ENCODE data around the gene CACNA1B. TPM values are rescaled to one million over a fixed set of nuclear protein-coding genes. Genes with fewer than 3 reads are reported as not detected.

CACNA1B gene
- total RNA-seq, 1 donor, result under 0.01 TPM

GRCh38 chr9:137974746-137975526 is 97.4 kb downstream of the CACNA1B start:
- DNase-seq (ENCODE audit: insufficient read length, low spot score, missing footprints), result peak; percentile 42
- H3K36me3 ChIP-seq (ENCODE audit: insufficient read depth, low read length), result no peaks in the 10 kb centered on the region
- H3K79me2 ChIP-seq (ENCODE audit: insufficient read depth, low read length), result no peaks in the 10 kb centered on the region
- no peak overlapping the region for H3K4me3 ChIP-seq (ENCODE audit: insufficient read depth, low read length)
- no peaks in the 10 kb centered on the region for H3K4me1 ChIP-seq (ENCODE audit: insufficient read depth, low read length)
- H3K27ac ChIP-seq (ENCODE audit: low read depth, low read length), result no peak overlapping the region
- H3K27me3 ChIP-seq (ENCODE audit: insufficient read depth, low read length), result no peaks in the 10 kb centered on the region
- H3K4me2 ChIP-seq (ENCODE audit: insufficient read depth, low read length), result no peak overlapping the region
- no peaks in the 10 kb centered on the region for H4K20me1 ChIP-seq (ENCODE audit: insufficient read depth, low read length)
- no peak for TF ChIP-seq CTCF (IDR thresholded peaks at IDR 0.05; ENCODE audit: extremely low read depth, low read depth, low read length)
- H3K9me3 ChIP-seq (ENCODE audit: low read depth, low read length), result no peaks in the 10 kb centered on the region
- no peak overlapping the region for H2AFZ ChIP-seq (ENCODE audit: low read length)

DNA sequence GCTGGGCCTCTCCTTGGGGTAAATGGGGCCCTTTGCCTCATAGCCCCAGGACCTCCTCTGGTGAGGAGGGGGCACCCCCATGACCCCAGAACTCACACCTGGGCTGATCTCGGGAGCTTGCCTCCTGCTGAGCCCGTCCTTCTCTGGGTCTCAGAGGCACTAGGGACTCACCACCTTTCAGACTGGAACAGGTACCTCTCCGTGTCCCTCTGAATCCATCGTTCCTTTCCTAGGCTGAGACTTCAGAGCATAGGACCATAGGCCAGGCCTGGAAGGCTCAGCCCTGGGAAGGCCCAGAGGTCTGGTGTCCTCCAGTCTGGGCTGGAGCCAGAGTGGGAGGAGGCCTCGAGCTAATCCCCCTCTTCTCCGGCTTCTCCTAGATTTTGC is 97.9 kb downstream of the CACNA1B start:
- H4K20me1 ChIP-seq (ENCODE audit: insufficient read depth, low read length), result no peaks in the 10 kb centered on the region
- H3K79me2 ChIP-seq (ENCODE audit: insufficient read depth, low read length), result no peaks in the 10 kb centered on the region
- no peak overlapping the region for H2AFZ ChIP-seq (ENCODE audit: low read length)
- H3K27me3 ChIP-seq (ENCODE audit: insufficient read depth, low read length), result no peaks in the 10 kb centered on the region
- DNase-seq (ENCODE audit: insufficient read length, low spot score, missing footprints), result peak; percentile 36
- H3K9me3 ChIP-seq (ENCODE audit: low read depth, low read length), result no peaks in the 10 kb centered on the region
- H3K4me1 ChIP-seq (ENCODE audit: insufficient read depth, low read length), result no peaks in the 10 kb centered on the region
- H3K27ac ChIP-seq (ENCODE audit: low read depth, low read length), result no peak overlapping the region
- no peaks in the 10 kb centered on the region for H3K36me3 ChIP-seq (ENCODE audit: insufficient read depth, low read length)
- no peak for TF ChIP-seq CTCF (IDR thresholded peaks at IDR 0.05; ENCODE audit: extremely low read depth, low read depth, low read length)
- no peak overlapping the region for H3K4me3 ChIP-seq (ENCODE audit: insufficient read depth, low read length)
- no peak overlapping the region for H3K4me2 ChIP-seq (ENCODE audit: insufficient read depth, low read length)

GRCh38 chr9:137975936-137976565 is 98.5 kb downstream of the CACNA1B start:
- Histone ChIP-seq H3K4me2 (ENCODE audit: insufficient read depth, low read length) (no peak overlapping the region), H3K4me1 (ENCODE audit: insufficient read depth, low read length) (no peaks in the 10 kb centered on the region), H3K36me3 (ENCODE audit: insufficient read depth, low read length) (no peaks in the 10 kb centered on the region), H4K20me1 (ENCODE audit: insufficient read depth, low read length) (no peaks in the 10 kb centered on the region), H3K79me2 (ENCODE audit: insufficient read depth, low read length) (no peaks in the 10 kb centered on the region), H2AFZ (ENCODE audit: low read length) (no peak overlapping the region), H3K9me3 (ENCODE audit: low read depth, low read length) (no peaks in the 10 kb centered on the region), H3K27me3 (ENCODE audit: insufficient read depth, low read length) (no peaks in the 10 kb centered on the region), H3K4me3 (ENCODE audit: insufficient read depth, low read length) (no peak overlapping the region), H3K27ac (ENCODE audit: low read depth, low read length) (no peak overlapping the region)
- DNase-seq (ENCODE audit: insufficient read length, low spot score, missing footprints), result peak; percentile 48
- TF ChIP-seq CTCF (IDR thresholded peaks at IDR 0.05; ENCODE audit: extremely low read depth, low read depth, low read length), result no peak

DNA sequence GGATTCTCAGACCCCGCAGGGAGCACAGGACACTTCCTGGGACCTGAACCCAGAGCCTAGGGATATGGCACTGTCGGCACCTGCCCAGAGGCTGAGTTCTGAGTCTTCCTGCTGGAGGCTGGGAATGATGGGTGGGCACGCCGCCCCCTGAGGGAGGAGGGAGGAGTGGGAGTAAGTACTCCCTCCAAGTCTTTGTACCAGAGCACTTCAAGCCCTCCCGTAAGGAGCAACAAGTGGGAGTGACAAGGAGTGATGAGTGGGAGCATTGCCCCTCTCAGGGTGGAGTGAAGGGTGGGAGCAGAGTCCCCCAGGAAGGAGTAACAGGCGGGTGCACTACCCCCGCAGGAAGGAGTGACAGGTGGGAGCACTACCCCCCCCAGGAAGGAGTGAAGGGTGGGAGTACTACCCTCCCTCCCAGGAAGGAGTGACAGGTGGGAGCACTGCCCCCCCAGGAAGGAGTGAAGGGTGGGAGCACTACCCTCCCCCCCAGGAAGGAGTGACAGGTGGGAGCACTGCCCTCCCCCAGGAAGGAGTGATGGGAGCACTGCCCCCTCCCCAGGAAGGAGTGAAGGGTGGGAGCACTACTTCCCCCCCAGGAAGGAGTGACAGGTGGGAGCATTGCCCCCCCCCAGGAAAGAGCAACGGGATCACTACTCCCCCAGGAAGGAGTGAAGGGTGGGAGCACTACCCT is 100.1 kb downstream of the CACNA1B start:
- Histone ChIP-seq H3K9me3 (ENCODE audit: low read depth, low read length) (no peaks in the 10 kb centered on the region), H3K4me3 (ENCODE audit: insufficient read depth, low read length) (no peak overlapping the region), H2AFZ (ENCODE audit: low read length) (no peak overlapping the region), H3K27ac (ENCODE audit: low read depth, low read length) (no peak overlapping the region), H4K20me1 (ENCODE audit: insufficient read depth, low read length) (no peaks in the 10 kb centered on the region), H3K27me3 (ENCODE audit: insufficient read depth, low read length) (no peaks in the 10 kb centered on the region), H3K4me1 (ENCODE audit: insufficient read depth, low read length) (no peaks in the 10 kb centered on the region), H3K79me2 (ENCODE audit: insufficient read depth, low read length) (no peaks in the 10 kb centered on the region), H3K4me2 (ENCODE audit: insufficient read depth, low read length) (no peak overlapping the region), H3K36me3 (ENCODE audit: insufficient read depth, low read length) (no peaks in the 10 kb centered on the region)
- peak; percentile 8 for DNase-seq (ENCODE audit: insufficient read length, low spot score, missing footprints)
- no peak for TF ChIP-seq CTCF (IDR thresholded peaks at IDR 0.05; ENCODE audit: extremely low read depth, low read depth, low read length)
